Keratinocyte (primary cell): ENCODE measurements around the gene CRISP2.

Source experiments
- EZH2 ChIP-seq: IDR thresholded peaks from one replicate; pipeline ENCODE4 v1.6.1; 2012; ENCODE audit warnings: inconsistent platforms, mild to moderate bottlenecking, low read length, moderate library complexity
- TF ChIP-seq, protein P1 (sequence below), 3 experiments: IDR thresholded peaks in 1 of 3; conservative IDR thresholded peaks in 1 of 3; optimal IDR thresholded peaks in 1 of 3; 2 replicates in 2 of 3; 3 replicates in 1 of 3; pipeline versions ENCODE3 to v1.5.1; 2011; ENCODE audit warnings: low read length in 3 of 3, mild to moderate bottlenecking in 3 of 3, moderate library complexity in 2 of 3, control low read depth in 1 of 3, inconsistent platforms in 1 of 3; ENCODE audit not compliant: insufficient read depth in 2 of 3; ENCODE audit errors: extremely low read depth in 1 of 3

DNA sequence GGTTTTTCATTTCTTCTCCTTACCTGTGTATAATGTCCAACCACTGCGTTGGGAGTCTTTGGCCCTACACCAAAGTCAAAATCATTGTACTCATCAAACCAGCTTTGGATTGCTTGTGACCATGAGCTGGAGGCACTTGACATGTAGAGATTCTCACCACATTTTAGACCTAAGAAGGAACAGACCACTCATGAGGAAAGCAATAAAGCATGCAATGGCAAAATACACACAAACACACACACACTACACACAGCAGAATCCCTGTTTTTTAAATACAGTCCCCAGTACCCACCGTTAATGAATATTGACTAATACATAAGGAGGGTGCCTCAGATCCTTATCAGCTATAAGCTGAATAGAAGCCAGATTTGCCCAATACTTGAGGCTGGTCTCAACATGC is 20.3 kb upstream of the CRISP2 start:
- TF ChIP-seq EZH2: no peak
- TF ChIP-seq, protein P1, sequence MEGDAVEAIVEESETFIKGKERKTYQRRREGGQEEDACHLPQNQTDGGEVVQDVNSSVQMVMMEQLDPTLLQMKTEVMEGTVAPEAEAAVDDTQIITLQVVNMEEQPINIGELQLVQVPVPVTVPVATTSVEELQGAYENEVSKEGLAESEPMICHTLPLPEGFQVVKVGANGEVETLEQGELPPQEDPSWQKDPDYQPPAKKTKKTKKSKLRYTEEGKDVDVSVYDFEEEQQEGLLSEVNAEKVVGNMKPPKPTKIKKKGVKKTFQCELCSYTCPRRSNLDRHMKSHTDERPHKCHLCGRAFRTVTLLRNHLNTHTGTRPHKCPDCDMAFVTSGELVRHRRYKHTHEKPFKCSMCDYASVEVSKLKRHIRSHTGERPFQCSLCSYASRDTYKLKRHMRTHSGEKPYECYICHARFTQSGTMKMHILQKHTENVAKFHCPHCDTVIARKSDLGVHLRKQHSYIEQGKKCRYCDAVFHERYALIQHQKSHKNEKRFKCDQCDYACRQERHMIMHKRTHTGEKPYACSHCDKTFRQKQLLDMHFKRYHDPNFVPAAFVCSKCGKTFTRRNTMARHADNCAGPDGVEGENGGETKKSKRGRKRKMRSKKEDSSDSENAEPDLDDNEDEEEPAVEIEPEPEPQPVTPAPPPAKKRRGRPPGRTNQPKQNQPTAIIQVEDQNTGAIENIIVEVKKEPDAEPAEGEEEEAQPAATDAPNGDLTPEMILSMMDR (optimal IDR thresholded peaks at IDR 0.05 in 1 of 3, IDR thresholded peaks at IDR 0.05 in 1 of 3, conservative IDR thresholded peaks at IDR 0.05 in 1 of 3; ENCODE audit: extremely low read depth in 1 of 3, insufficient read depth in 2 of 3, low read length in 3 of 3): no peak
